K562 (cell line): ENCODE measurements around the gene RHOXF1. TPM values are rescaled to one million over a fixed set of nuclear protein-coding genes. Genes with fewer than 3 reads are reported as not detected.

ENCODE experiments used
- polyA plus RNA-seq, 8 experiments: library from polyadenylated mRNA; depleted of rRNA in 4 of 8; stranded (reverse) in 5 of 8; unstranded in 3 of 8; fragments of >200 nt; fragmentation: Nextera tagmentation in 2 of 8; fragmentation: Illumina TruSeq in 1 of 8; extraction: Ambion mirVana in 2 of 8; extraction: Trizol in 1 of 8; gene quantifications; 2 replicates each; pipeline versions ENCODE4 v1.2.1 to v1.2.3, GENCODE V29; 2011 to 2014; ENCODE audit warnings: inconsistent platforms in 1 of 8, missing spikeins in 1 of 8
- total RNA-seq, 7 experiments: library from RNA; depleted of rRNA in 6 of 7; stranded (reverse); fragments of >200 nt in 6 of 7; fragmentation: Illumina TruSeq in 2 of 7; extraction: Trizol in 2 of 7; gene quantifications; 2 replicates each; pipeline versions ENCODE4 v1.2.1 to v1.2.3, GENCODE V29; 2011 to 2021; ENCODE audit warnings: low replicate concordance in 1 of 7

RHOXF1 gene
- total and polyA plus RNA-seq, 9 of the 15 experiments (the other 6 are each of a cell fraction or from before 2014, with no cell fraction given), result 0.17 TPM; not detected in 8

Other genes starting within 250 kb of the RHOXF1 start
Only the 7 nearest of the 9 such genes appear.
- gene NDUFA1, start 244.1 kb downstream of the RHOXF1 start, total RNA-seq (2014; rRNA removed), result 160 and 218 TPM in 2 replicates
- gene NDUFA1, start 244.1 kb downstream of the RHOXF1 start, total RNA-seq (2014; rRNA removed; fragmentation: Illumina TruSeq; extraction: Trizol), result 402 and 409 TPM in 2 replicates
- 378 and 383 TPM in 2 replicates for gene NDUFA1, start 244.1 kb downstream of the RHOXF1 start, total RNA-seq (2015; rRNA removed; fragmentation: Illumina TruSeq; extraction: Trizol)
- 169 and 177 TPM in 2 replicates for gene NDUFA1, start 244.1 kb downstream of the RHOXF1 start, total RNA-seq (2021)
- 336 and 418 TPM in 2 replicates for gene NDUFA1, start 244.1 kb downstream of the RHOXF1 start, polyA plus RNA-seq (2011; rRNA removed)
- gene NDUFA1, start 244.1 kb downstream of the RHOXF1 start, polyA plus RNA-seq (2014; fragmentation: Illumina TruSeq; extraction: Trizol), result 162 and 191 TPM in 2 replicates
- 1,000 to 10,000 TPM; 1,140 to 1,285 TPM for gene NDUFA1, start 244.1 kb downstream of the RHOXF1 start, polyA plus RNA-seq (2014; fragmentation: Nextera tagmentation; extraction: Ambion mirVana)
- gene NDUFA1, start 244.1 kb downstream of the RHOXF1 start, polyA plus RNA-seq (2014; rRNA removed), result 308 and 430 TPM in 2 replicates
- gene AKAP14, start 220.0 kb downstream of the RHOXF1 start, total RNA-seq (2014; rRNA removed), result not detected in 2 replicates
- gene AKAP14, start 220.0 kb downstream of the RHOXF1 start, total RNA-seq (2014; rRNA removed; fragmentation: Illumina TruSeq; extraction: Trizol), result 0.48 TPM in 1 of 2 replicates, not detected in the other
- gene AKAP14, start 220.0 kb downstream of the RHOXF1 start, total RNA-seq (2015; rRNA removed; fragmentation: Illumina TruSeq; extraction: Trizol), result not detected in 2 replicates
- not detected in 2 replicates for gene AKAP14, start 220.0 kb downstream of the RHOXF1 start, total RNA-seq (2021)
- gene AKAP14, start 220.0 kb downstream of the RHOXF1 start, polyA plus RNA-seq (2011; rRNA removed), result not detected in 2 replicates
- gene AKAP14, start 220.0 kb downstream of the RHOXF1 start, polyA plus RNA-seq (2014; fragmentation: Illumina TruSeq; extraction: Trizol), result not detected in 2 replicates
- gene AKAP14, start 220.0 kb downstream of the RHOXF1 start, polyA plus RNA-seq (2014; fragmentation: Nextera tagmentation; extraction: Ambion mirVana), result not detected
- gene AKAP14, start 220.0 kb downstream of the RHOXF1 start, polyA plus RNA-seq (2014; rRNA removed), result not detected in 2 replicates
- 7.1 and 8.1 TPM in 2 replicates for gene NKAP, start 172.2 kb downstream of the RHOXF1 start, total RNA-seq (2014; rRNA removed)
- 8.2 and 10.6 TPM in 2 replicates for gene NKAP, start 172.2 kb downstream of the RHOXF1 start, total RNA-seq (2014; rRNA removed; fragmentation: Illumina TruSeq; extraction: Trizol)
- 6.3 and 7.0 TPM in 2 replicates for gene NKAP, start 172.2 kb downstream of the RHOXF1 start, total RNA-seq (2015; rRNA removed; fragmentation: Illumina TruSeq; extraction: Trizol)
- 8.2 and 8.8 TPM in 2 replicates for gene NKAP, start 172.2 kb downstream of the RHOXF1 start, total RNA-seq (2021)
- gene NKAP, start 172.2 kb downstream of the RHOXF1 start, polyA plus RNA-seq (2011; rRNA removed), result 5.6 and 6.3 TPM in 2 replicates
- 5.8 and 6.7 TPM in 2 replicates for gene NKAP, start 172.2 kb downstream of the RHOXF1 start, polyA plus RNA-seq (2014; fragmentation: Illumina TruSeq; extraction: Trizol)
- gene NKAP, start 172.2 kb downstream of the RHOXF1 start, polyA plus RNA-seq (2014; fragmentation: Nextera tagmentation; extraction: Ambion mirVana), result 1 to 10 TPM; 3.1 to 3.4 TPM
- gene NKAP, start 172.2 kb downstream of the RHOXF1 start, polyA plus RNA-seq (2014; rRNA removed), result 6.4 and 8.3 TPM in 2 replicates
- 2.2 and 3.7 TPM in 2 replicates for gene RHOXF2B, start 38.2 kb downstream of the RHOXF1 start, total RNA-seq (2014; rRNA removed)
- 1.4 and 2.4 TPM in 2 replicates for gene RHOXF2B, start 38.2 kb downstream of the RHOXF1 start, total RNA-seq (2014; rRNA removed; fragmentation: Illumina TruSeq; extraction: Trizol)
- 3.2 and 3.8 TPM in 2 replicates for gene RHOXF2B, start 38.2 kb downstream of the RHOXF1 start, total RNA-seq (2015; rRNA removed; fragmentation: Illumina TruSeq; extraction: Trizol)
- 1.9 and 4.7 TPM in 2 replicates for gene RHOXF2B, start 38.2 kb downstream of the RHOXF1 start, total RNA-seq (2021)
- gene RHOXF2B, start 38.2 kb downstream of the RHOXF1 start, polyA plus RNA-seq (2011; rRNA removed), result 2.6 and 17.5 TPM in 2 replicates
- 2.2 and 4.0 TPM in 2 replicates for gene RHOXF2B, start 38.2 kb downstream of the RHOXF1 start, polyA plus RNA-seq (2014; fragmentation: Illumina TruSeq; extraction: Trizol)
- 1 to 10 TPM in 1 of 2 experiments, under 1 TPM in 1; 0.79 to 2.3 TPM for gene RHOXF2B, start 38.2 kb downstream of the RHOXF1 start, polyA plus RNA-seq (2014; fragmentation: Nextera tagmentation; extraction: Ambion mirVana)
- 3.5 and 4.3 TPM in 2 replicates for gene RHOXF2B, start 38.2 kb downstream of the RHOXF1 start, polyA plus RNA-seq (2014; rRNA removed)
- gene RHOXF2, start 42.7 kb upstream of the RHOXF1 start, total RNA-seq (2014; rRNA removed), result 157 and 182 TPM in 2 replicates
- gene RHOXF2, start 42.7 kb upstream of the RHOXF1 start, total RNA-seq (2014; rRNA removed; fragmentation: Illumina TruSeq; extraction: Trizol), result 98.1 and 110 TPM in 2 replicates
- 137 and 141 TPM in 2 replicates for gene RHOXF2, start 42.7 kb upstream of the RHOXF1 start, total RNA-seq (2015; rRNA removed; fragmentation: Illumina TruSeq; extraction: Trizol)
- gene RHOXF2, start 42.7 kb upstream of the RHOXF1 start, total RNA-seq (2021), result 120 and 121 TPM in 2 replicates
- gene RHOXF2, start 42.7 kb upstream of the RHOXF1 start, polyA plus RNA-seq (2011; rRNA removed), result 159 and 253 TPM in 2 replicates
- gene RHOXF2, start 42.7 kb upstream of the RHOXF1 start, polyA plus RNA-seq (2014; fragmentation: Illumina TruSeq; extraction: Trizol), result 182 and 200 TPM in 2 replicates
- gene RHOXF2, start 42.7 kb upstream of the RHOXF1 start, polyA plus RNA-seq (2014; fragmentation: Nextera tagmentation; extraction: Ambion mirVana), result 10 to 100 TPM; 36.0 to 69.6 TPM
- gene RHOXF2, start 42.7 kb upstream of the RHOXF1 start, polyA plus RNA-seq (2014; rRNA removed), result 173 and 179 TPM in 2 replicates
- 12.4 and 13.0 TPM in 2 replicates for gene ZBTB33, start 134.9 kb upstream of the RHOXF1 start, total RNA-seq (2014; rRNA removed)
- 29.8 and 30.4 TPM in 2 replicates for gene ZBTB33, start 134.9 kb upstream of the RHOXF1 start, total RNA-seq (2014; rRNA removed; fragmentation: Illumina TruSeq; extraction: Trizol)
- gene ZBTB33, start 134.9 kb upstream of the RHOXF1 start, total RNA-seq (2015; rRNA removed; fragmentation: Illumina TruSeq; extraction: Trizol), result 25.3 and 28.2 TPM in 2 replicates
- 20.7 and 21.3 TPM in 2 replicates for gene ZBTB33, start 134.9 kb upstream of the RHOXF1 start, total RNA-seq (2021)
- gene ZBTB33, start 134.9 kb upstream of the RHOXF1 start, polyA plus RNA-seq (2011; rRNA removed), result 13.8 and 15.6 TPM in 2 replicates
- gene ZBTB33, start 134.9 kb upstream of the RHOXF1 start, polyA plus RNA-seq (2014; fragmentation: Illumina TruSeq; extraction: Trizol), result 19.2 and 22.9 TPM in 2 replicates
- gene ZBTB33, start 134.9 kb upstream of the RHOXF1 start, polyA plus RNA-seq (2014; fragmentation: Nextera tagmentation; extraction: Ambion mirVana), result 1 to 10 TPM; 5.6 to 9.1 TPM
- 11.3 and 12.6 TPM in 2 replicates for gene ZBTB33, start 134.9 kb upstream of the RHOXF1 start, polyA plus RNA-seq (2014; rRNA removed)
- gene TMEM255A, start 195.5 kb upstream of the RHOXF1 start, total RNA-seq (2014; rRNA removed), result not detected in 2 replicates
- not detected in 2 replicates for gene TMEM255A, start 195.5 kb upstream of the RHOXF1 start, total RNA-seq (2014; rRNA removed; fragmentation: Illumina TruSeq; extraction: Trizol)
- gene TMEM255A, start 195.5 kb upstream of the RHOXF1 start, total RNA-seq (2015; rRNA removed; fragmentation: Illumina TruSeq; extraction: Trizol), result not detected in 2 replicates
- not detected in 2 replicates for gene TMEM255A, start 195.5 kb upstream of the RHOXF1 start, total RNA-seq (2021)
- gene TMEM255A, start 195.5 kb upstream of the RHOXF1 start, polyA plus RNA-seq (2011; rRNA removed), result not detected in 2 replicates
- not detected in 2 replicates for gene TMEM255A, start 195.5 kb upstream of the RHOXF1 start, polyA plus RNA-seq (2014; fragmentation: Illumina TruSeq; extraction: Trizol)
- gene TMEM255A, start 195.5 kb upstream of the RHOXF1 start, polyA plus RNA-seq (2014; fragmentation: Nextera tagmentation; extraction: Ambion mirVana), result under 1 TPM in 1 of 2 experiments, not detected in 1; 0.01 TPM
- not detected in 2 replicates for gene TMEM255A, start 195.5 kb upstream of the RHOXF1 start, polyA plus RNA-seq (2014; rRNA removed)